HG02885 (cell line): ENCODE results near the gene PCYT1B.
A peak's percentile ranks its signal among the peaks of the same experiment; 100 is the strongest.

Experiments used
- ATAC-seq: cut with Tn5 transposase; IDR thresholded peaks from one replicate; pipeline ENCODE4 v1.9.1; 2021; ENCODE audit warnings: mild to moderate bottlenecking; ENCODE audit not compliant: unreplicated experiment, poor library complexity

The PCYT1B gene

GRCh38 chrX:24536551-24536950, 110.6 kb downstream of the PCYT1B start:
- no peak for ATAC-seq

- ATAC-seq = no peak
Measured at GRCh38 chrX:24528605-24529004, 118.5 kb downstream of the PCYT1B start.

GRCh38 chrX:24526616-24527015, 120.5 kb downstream of the PCYT1B start:
- no peak for ATAC-seq

GRCh38 chrX:24525455-24525854, 121.7 kb downstream of the PCYT1B start:
- no peak for ATAC-seq

- ATAC-seq = no peak
Measured at GRCh38 chrX:24520472-24520871, 126.7 kb downstream of the PCYT1B start.

GRCh38 chrX:24515447-24515846, 131.7 kb downstream of the PCYT1B start:
- ATAC-seq = no peak

GRCh38 chrX:24513416-24513815, 133.7 kb downstream of the PCYT1B start:
- peak; percentile 98 for ATAC-seq

- ATAC-seq = no peak
Measured at GRCh38 chrX:24508375-24508774, 138.8 kb downstream of the PCYT1B start.
